GM12872 (cell line): ENCODE results near the gene MC3R.

Experiments
- CTCF ChIP-seq: IDR thresholded peaks from 3 replicates; pipeline ENCODE4 v1.5.1; 2011; ENCODE audit warnings: low read depth, mild to moderate bottlenecking, low read length, moderate library complexity; ENCODE audit not compliant: insufficient read depth

MC3R gene

GRCh38 chr20:56249956-56250355 lies 1.4 kb downstream of the MC3R start:
- TF ChIP-seq CTCF: no peak

- TF ChIP-seq CTCF: no peak
Measured at GRCh38 chr20:56257604-56258003, 9.1 kb downstream of the MC3R start.

- no peak for TF ChIP-seq CTCF
Measured at GRCh38 chr20:56259948-56260347, 11.4 kb downstream of the MC3R start.

GRCh38 chr20:56268536-56268935 lies 20.0 kb downstream of the MC3R start:
- no peak for TF ChIP-seq CTCF

- TF ChIP-seq CTCF: no peak
Measured at GRCh38 chr20:56271974-56272373, 23.4 kb downstream of the MC3R start.

GRCh38 chr20:56273491-56273890 lies 25.0 kb downstream of the MC3R start:
- no peak for TF ChIP-seq CTCF

- TF ChIP-seq CTCF: no peak
Measured at GRCh38 chr20:56274156-56274555, 25.6 kb downstream of the MC3R start.

GRCh38 chr20:56278196-56278595 lies 29.7 kb downstream of the MC3R start:
- no peak for TF ChIP-seq CTCF
